K562 (cell line): Measurements from ENCODE around the gene TMEM132D. TPM values are rescaled to one million over a fixed set of nuclear protein-coding genes. Genes with fewer than 3 reads are reported as not detected.

Experiments
- BRF2 ChIP-seq: IDR thresholded peaks from 3 replicates; pipeline ENCODE4 v1.6.1; 2011; ENCODE audit warnings: borderline replicate concordance, mild to moderate bottlenecking; ENCODE audit not compliant: insufficient read length, insufficient read depth
- HIVEP1 ChIP-seq: fragments of 250-450 bp; sonication (Bioruptor Pico); IDR thresholded peaks from 2 replicates; pipeline ENCODE4 v1.4.0; 2020; ENCODE audit warnings: mild to moderate bottlenecking
- JUN ChIP-seq, 2 experiments: sonication (generic) in 1 of 2; formaldehyde crosslinking in 1 of 2; IDR thresholded peaks; 2 replicates each; pipeline versions ENCODE4 v1.6.1 to v1.8.0; 2012 to 2022; ENCODE audit warnings: borderline replicate concordance in 2 of 2, mild to moderate bottlenecking in 2 of 2, improper control_type of control experiment in 1 of 2, low read depth in 1 of 2, low read length in 1 of 2, missing genetic modification reagents in 1 of 2
- MEIS2 ChIP-seq: fragments of 450-650 bp; IDR thresholded peaks from 2 replicates; pipeline ENCODE4 v1.6.1; 2014; ENCODE audit warnings: mild to moderate bottlenecking; ENCODE audit not compliant: partially characterized antibody
- PPARD ChIP-seq: fragments of 250-450 bp; sonication (Bioruptor Pico); IDR thresholded peaks from 2 replicates; pipeline ENCODE4 v1.8.0; 2022; ENCODE audit warnings: inconsistent platforms, mild to moderate bottlenecking, moderate library complexity
- SIRT6 ChIP-seq: IDR thresholded peaks from one replicate; pipeline ENCODE4 v1.6.1; 2012; ENCODE audit warnings: low read depth, mild to moderate bottlenecking, control low read depth, inconsistent platforms, low read length, moderate library complexity
- TAF15 ChIP-seq: fragments of 200-400 bp; formaldehyde crosslinking; IDR thresholded peaks from 2 replicates; pipeline ENCODE4 v1.6.1; 2017; ENCODE audit warnings: mild to moderate bottlenecking, low read depth, low read length, moderate library complexity
- ZBTB11 ChIP-seq, 3 experiments: fragments of 200-800 bp in 1 of 3; fragments of 250-450 bp in 1 of 3; fragments of 450-650 bp in 1 of 3; sonication (Bioruptor Pico) in 1 of 3; sonication (Bioruptor generic) in 1 of 3; formaldehyde crosslinking in 1 of 3; IDR thresholded peaks; 2 replicates each; pipeline versions ENCODE4 v1.6.1 to v1.8.0; 2016 to 2022; ENCODE audit warnings: mild to moderate bottlenecking in 2 of 3, missing genetic modification characterization in 2 of 3, missing compliant biosample characterization in 1 of 3, moderate library complexity in 1 of 3
- polyA plus RNA-seq, 8 experiments: library from polyadenylated mRNA; depleted of rRNA in 4 of 8; stranded (reverse) in 5 of 8; unstranded in 3 of 8; fragments of >200 nt; fragmentation: Nextera tagmentation in 2 of 8; fragmentation: Illumina TruSeq in 1 of 8; extraction: Ambion mirVana in 2 of 8; extraction: Trizol in 1 of 8; gene quantifications; 2 replicates each; pipeline versions ENCODE4 v1.2.1 to v1.2.3, GENCODE V29; 2011 to 2014; ENCODE audit warnings: inconsistent platforms in 1 of 8, missing spikeins in 1 of 8
- total RNA-seq, 7 experiments: library from RNA; depleted of rRNA in 6 of 7; stranded (reverse); fragments of >200 nt in 6 of 7; fragmentation: Illumina TruSeq in 2 of 7; extraction: Trizol in 2 of 7; gene quantifications; 2 replicates each; pipeline versions ENCODE4 v1.2.1 to v1.2.3, GENCODE V29; 2011 to 2021; ENCODE audit warnings: low replicate concordance in 1 of 7

TMEM132D gene
- total and polyA plus RNA-seq, 9 of the 15 experiments (the other 6 are each of a cell fraction or from before 2014, with no cell fraction given): not detected

GRCh38 chr12:129351481-129351880 is 552.3 kb downstream of the TMEM132D start (continued):
- TF ChIP-seq BRF2: no peak
- TF ChIP-seq TAF15: no peak
- TF ChIP-seq JUN (IDR thresholded peaks at IDR 0.05; ENCODE audit: borderline replicate concordance, low read depth, low read length): no peak
- no peak for TF ChIP-seq JUN (CRISPR knock-in tag; IDR thresholded peaks at IDR 0.05; ENCODE audit: borderline replicate concordance)
- no peak for TF ChIP-seq MEIS2
- no peak for TF ChIP-seq ZBTB11 (CRISPR knock-in tag; IDR thresholded peaks at IDR 0.05)
- TF ChIP-seq PPARD (CRISPR knock-in tag): no peak
- no peak for TF ChIP-seq SIRT6
- no peak for TF ChIP-seq HIVEP1 (CRISPR knock-in tag)
